Astrocyte of the spinal cord (primary cell): ENCODE measurements around the gene TMPRSS3.

Source experiments
- DNase-seq: peaks from one replicate; pipeline ENCODE4 v3.0.0; 2011; ENCODE audit warnings: low read depth, low spot score
- H3K4me3 ChIP-seq: 2 replicates; pipeline ENCODE4 v1.5.1; 2011; ENCODE audit warnings: low read depth, mild to moderate bottlenecking, low read length, moderate library complexity
- in situ Hi-C: cut with HindIII; loops from 2 replicates; pipeline ENCODE4 v1.10.0; 2017; ENCODE audit warnings: low sequenced_read_pairs
- TF ChIP-seq, protein P1 (sequence below): IDR thresholded peaks from 2 replicates; pipeline ENCODE4 v1.5.1; 2012; ENCODE audit warnings: low read depth, mild to moderate bottlenecking, low read length, inconsistent platforms

TMPRSS3 gene

DNA sequence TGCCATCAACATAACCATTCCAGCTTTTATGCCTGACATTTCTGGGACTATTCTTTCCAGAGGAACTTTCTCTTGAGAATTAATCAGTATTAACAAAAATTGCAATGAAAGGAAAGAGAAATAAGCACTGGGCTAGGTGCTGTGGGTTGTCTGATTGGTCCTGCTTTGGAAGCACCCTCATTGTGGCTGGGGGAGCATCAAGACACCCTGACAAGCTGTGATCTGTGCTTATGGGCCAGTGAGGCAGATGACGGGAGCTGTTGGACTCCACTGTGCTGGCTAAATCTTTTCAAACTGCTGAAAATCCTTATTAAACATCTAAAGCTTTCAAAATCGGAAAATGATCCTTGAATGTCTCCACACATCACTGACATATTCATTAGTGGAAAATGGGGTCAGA is 27.8 kb upstream of the TMPRSS3 start:
- H3K4me3 ChIP-seq: no peak overlapping the region
- TF ChIP-seq, protein P1, sequence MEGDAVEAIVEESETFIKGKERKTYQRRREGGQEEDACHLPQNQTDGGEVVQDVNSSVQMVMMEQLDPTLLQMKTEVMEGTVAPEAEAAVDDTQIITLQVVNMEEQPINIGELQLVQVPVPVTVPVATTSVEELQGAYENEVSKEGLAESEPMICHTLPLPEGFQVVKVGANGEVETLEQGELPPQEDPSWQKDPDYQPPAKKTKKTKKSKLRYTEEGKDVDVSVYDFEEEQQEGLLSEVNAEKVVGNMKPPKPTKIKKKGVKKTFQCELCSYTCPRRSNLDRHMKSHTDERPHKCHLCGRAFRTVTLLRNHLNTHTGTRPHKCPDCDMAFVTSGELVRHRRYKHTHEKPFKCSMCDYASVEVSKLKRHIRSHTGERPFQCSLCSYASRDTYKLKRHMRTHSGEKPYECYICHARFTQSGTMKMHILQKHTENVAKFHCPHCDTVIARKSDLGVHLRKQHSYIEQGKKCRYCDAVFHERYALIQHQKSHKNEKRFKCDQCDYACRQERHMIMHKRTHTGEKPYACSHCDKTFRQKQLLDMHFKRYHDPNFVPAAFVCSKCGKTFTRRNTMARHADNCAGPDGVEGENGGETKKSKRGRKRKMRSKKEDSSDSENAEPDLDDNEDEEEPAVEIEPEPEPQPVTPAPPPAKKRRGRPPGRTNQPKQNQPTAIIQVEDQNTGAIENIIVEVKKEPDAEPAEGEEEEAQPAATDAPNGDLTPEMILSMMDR: no peak
- in situ Hi-C loops: no loop called here
- no peak for DNase-seq

DNA sequence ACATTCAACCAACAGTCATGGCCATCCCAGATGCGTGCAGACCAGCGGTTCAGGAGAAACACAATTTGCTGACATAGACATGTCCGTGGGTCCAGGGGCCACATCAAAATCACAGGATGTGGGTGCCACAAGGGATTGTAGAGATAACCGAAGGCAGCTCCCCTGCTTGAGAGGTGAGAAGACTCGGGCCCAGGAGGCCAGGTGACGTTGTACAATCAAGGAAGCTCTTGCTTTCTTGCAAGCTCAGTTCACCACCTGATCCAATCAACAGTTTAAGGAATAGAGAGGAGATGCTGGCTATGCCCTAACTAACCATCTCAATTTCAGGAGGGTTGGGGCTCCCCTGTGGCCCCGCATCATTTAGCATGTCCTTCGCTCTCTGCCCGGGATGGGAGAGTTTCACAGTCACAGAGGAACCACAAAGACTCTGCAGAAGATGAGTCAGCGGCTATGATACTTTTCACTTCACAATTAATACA is 27.4 kb upstream of the TMPRSS3 start:
- DNase-seq: no peak
- TF ChIP-seq, protein P1: no peak
- in situ Hi-C loops: no loop called here
- no peak overlapping the region for H3K4me3 ChIP-seq

DNA sequence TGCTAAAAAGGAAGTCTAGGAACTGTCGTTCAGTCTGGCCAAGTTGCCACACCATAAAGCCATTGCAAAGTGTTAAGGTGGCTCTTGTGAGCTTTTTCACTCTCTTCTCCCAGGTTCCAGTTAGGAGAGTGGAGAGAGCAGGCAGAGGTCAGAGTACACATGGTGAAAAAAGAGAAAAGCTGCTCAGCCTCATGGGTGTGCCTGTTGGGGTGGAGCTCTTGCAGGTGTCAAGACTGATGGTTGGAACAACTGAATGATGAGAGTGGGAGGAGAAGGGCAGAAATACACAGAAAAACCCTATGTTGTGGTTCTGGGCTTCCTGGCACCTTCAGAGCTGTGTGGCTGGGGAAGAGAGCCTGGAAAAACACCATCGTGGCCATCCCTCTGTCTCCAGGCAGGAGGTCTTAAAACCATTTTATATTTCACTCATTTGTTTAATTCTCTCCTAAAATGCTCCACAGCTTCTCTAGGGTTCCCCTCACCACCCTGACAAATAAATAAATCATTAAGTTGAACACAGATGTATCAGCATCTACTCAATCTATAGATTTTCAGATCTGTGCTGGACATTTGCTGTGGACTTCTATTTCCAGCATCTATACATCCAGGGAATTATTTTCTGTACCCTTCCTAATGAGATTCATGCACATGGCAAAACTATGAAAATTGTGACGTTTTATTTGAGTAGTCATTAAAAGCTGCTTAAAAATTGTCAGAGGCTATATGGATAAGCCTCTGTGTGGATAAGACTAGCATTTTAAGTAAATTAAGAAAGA is 25.4 kb upstream of the TMPRSS3 start:
- DNase-seq: no peak
- no peak overlapping the region for H3K4me3 ChIP-seq
- in situ Hi-C loops: no loop called here
- TF ChIP-seq, protein P1: no peak

DNA sequence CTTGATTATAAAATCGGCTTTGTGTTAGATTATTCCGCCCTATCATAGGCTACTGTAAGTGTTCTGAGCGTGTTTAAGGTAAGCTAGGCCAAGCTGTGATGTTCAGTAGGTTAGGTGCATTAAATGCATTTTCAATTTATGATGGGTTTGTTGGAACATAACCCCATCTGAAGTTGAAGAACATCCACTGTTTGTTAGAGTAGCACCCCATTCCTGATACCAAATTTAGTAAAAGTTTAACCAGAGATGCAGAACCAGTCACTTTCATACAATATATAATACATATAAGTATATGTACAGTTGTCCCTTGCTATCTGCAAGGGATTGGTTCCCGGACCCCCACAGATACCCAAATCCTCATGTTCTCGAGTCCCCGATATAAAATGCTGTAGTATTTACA is 24.0 kb upstream of the TMPRSS3 start:
- DNase-seq: no peak
- no peak overlapping the region for H3K4me3 ChIP-seq
- TF ChIP-seq, protein P1: no peak
- in situ Hi-C loops: no loop called here

DNA sequence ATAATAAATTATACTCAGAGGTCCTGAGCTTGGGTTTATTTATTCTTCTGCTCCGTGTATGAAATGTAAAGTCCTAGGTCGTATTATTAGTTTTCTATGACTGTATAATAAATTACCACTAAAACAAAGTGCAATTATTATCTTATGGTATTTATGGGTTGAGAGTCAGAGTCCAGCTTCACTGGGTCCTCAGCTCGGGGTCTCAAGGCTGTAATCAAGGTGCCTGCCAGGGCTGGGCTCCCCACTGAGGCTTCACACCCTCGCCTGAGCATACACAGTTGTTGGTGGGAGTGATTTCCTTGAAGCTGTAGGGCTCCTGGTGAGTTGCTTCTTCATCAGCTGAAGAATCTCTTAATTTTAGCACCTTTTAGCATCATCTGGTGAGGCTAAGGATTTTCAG is 23.0 kb upstream of the TMPRSS3 start:
- TF ChIP-seq, protein P1: no peak
- H3K4me3 ChIP-seq: no peak overlapping the region
- in situ Hi-C loops: no loop called here
- no peak for DNase-seq

DNA sequence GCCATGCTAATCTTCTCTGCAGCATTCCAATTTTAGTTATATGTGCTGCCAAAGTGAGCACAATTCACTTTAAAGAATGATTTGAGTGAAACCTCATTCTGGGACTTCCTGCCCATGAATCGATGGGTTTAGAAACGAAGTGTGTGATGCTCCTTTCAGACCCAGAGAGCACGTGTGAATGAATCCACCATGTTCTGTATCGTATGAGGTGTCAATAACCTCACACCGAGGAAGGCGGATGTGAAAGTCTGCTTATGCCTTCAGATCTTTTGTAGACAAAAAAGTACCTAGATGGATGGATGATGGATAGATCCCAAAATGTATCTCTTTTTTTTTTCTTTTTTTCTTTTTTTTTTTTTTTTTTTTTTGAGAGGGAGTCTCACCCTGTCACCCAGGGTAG is 21.7 kb upstream of the TMPRSS3 start:
- TF ChIP-seq, protein P1: no peak
- in situ Hi-C loops: no loop called here
- no peak for DNase-seq
- H3K4me3 ChIP-seq: no peak overlapping the region
